Smooth muscle cell (in vitro differentiated cells): ENCODE data around the gene RGS2. TPM values are rescaled to one million over a fixed set of nuclear protein-coding genes. Genes with fewer than 3 reads are reported as not detected.

ENCODE experiments used
- DNase-seq: peaks from one replicate; lab custom pipeline; 2025; ENCODE audit not compliant: unreplicated experiment; lab: John Stamatoyannopoulos, UW
- H2AFZ ChIP-seq: fragments of 200-600 bp; sonication (generic); 2 replicates; pipeline ENCODE4 v1.6.0; 2016; ENCODE audit warnings: antibody characterized with exemption, low read depth, mild to moderate bottlenecking
- H3F3A ChIP-seq: fragments of 200-600 bp; sonication (generic); 2 replicates; pipeline ENCODE4 v1.6.0; 2017; ENCODE audit warnings: antibody characterized with exemption, low read depth
- H3K27ac ChIP-seq: fragments of 200-600 bp; sonication (generic); 2 replicates; pipeline ENCODE4 v1.5.1; 2016; ENCODE audit warnings: low read depth, mild to moderate bottlenecking
- H3K27me3 ChIP-seq: fragments of 200-600 bp; sonication (generic); 2 replicates; pipeline ENCODE4 v1.6.1; 2016; ENCODE audit warnings: low read depth, mild to moderate bottlenecking
- H3K36me3 ChIP-seq: fragments of 200-600 bp; sonication (generic); 2 replicates; pipeline ENCODE4 v1.5.1; 2016; ENCODE audit warnings: low read depth
- H3K4me1 ChIP-seq: fragments of 200-600 bp; sonication (generic); 2 replicates; pipeline ENCODE4 v1.5.1; 2016; ENCODE audit warnings: low read depth
- H3K4me2 ChIP-seq: fragments of 200-600 bp; sonication (generic); 2 replicates; pipeline ENCODE4 v1.6.0; 2016; ENCODE audit warnings: mild to moderate bottlenecking
- H3K4me3 ChIP-seq: fragments of 200-600 bp; sonication (generic); 2 replicates; pipeline ENCODE4 v1.5.1; 2016; ENCODE audit warnings: mild to moderate bottlenecking
- H3K79me2 ChIP-seq: fragments of 200-600 bp; sonication (generic); 2 replicates; pipeline ENCODE4 v1.6.0; 2016; ENCODE audit warnings: low read depth, mild to moderate bottlenecking
- H3K9ac ChIP-seq: fragments of 200-600 bp; sonication (generic); 2 replicates; pipeline ENCODE4 v1.6.0; 2016; ENCODE audit warnings: low read depth
- H3K9me3 ChIP-seq: fragments of 200-600 bp; sonication (generic); replicated peaks from 2 replicates; pipeline ENCODE4 v1.5.1; 2016; ENCODE audit warnings: low read depth
- H4K20me1 ChIP-seq: fragments of 200-600 bp; sonication (generic); 2 replicates; pipeline ENCODE4 v1.6.0; 2016; ENCODE audit warnings: low read depth
- CTCF ChIP-seq: fragments of 200-600 bp; sonication (generic); IDR thresholded peaks from 2 replicates; pipeline ENCODE4 v1.5.1; 2017; ENCODE audit warnings: borderline replicate concordance, mild to moderate bottlenecking, antibody characterized with exemption; ENCODE audit not compliant: insufficient read depth, poor library complexity, severe bottlenecking
- WGBS: methylation state at CpG from one replicate; pipeline ENCODE4 v1.1.7; 2016; ENCODE audit warnings: low lambda C conversion rate; 5-methylcytosine and 5-hydroxymethylcytosine counted together
- polyA plus RNA-seq: library from polyadenylated mRNA; unstranded; fragments of >200 nt; fragmentation: Nextera tagmentation; extraction: Ambion mirVana; gene quantifications from 2 replicates; pipeline ENCODE4 v1.2.1, GENCODE V29; 2016
- total RNA-seq: library from RNA; depleted of rRNA; stranded (reverse); fragments of >200 nt; gene quantifications from 2 replicates; pipeline ENCODE4 v1.2.3, GENCODE V29; 2014

RGS2 gene
- total and polyA plus RNA-seq, 2 experiments from 2014 or later: 122 to 153 TPM

DNA sequence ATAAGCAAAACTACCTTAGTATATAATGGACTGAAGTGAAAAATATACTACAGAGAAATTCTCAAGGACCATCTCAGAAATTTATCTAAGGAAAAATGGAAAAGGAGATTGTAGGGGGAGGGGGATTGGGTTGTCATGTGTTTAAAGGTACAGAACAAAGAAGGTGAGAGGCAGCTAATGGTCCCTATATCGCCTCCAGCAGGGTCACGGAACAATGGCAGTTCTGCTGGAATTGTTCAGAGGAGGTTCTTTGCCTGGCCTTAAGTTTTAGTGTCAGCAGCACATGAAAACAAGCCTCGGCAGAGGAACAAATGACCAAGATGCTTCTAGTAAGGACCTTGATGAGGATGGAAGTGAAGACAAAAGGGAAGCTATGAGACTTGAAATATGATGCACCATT lies 42.0 kb upstream of the RGS2 start:
- Histone ChIP-seq H3K4me3 (no peak overlapping the region), H4K20me1 (no peaks in the 10 kb centered on the region)

GRCh38 chr1:192767798-192768197 lies 41.0 kb upstream of the RGS2 start:
- H3K9me3 ChIP-seq: no peaks in the 10 kb centered on the region
- no peak for DNase-seq
- H3F3A ChIP-seq: peaks cover 10% of the 10 kb centered on the region
- no peaks in the 10 kb centered on the region for H4K20me1 ChIP-seq
- WGBS: 74% methylated on average over 2 of the region's 2 CpGs
- H3K27me3 ChIP-seq: no peaks in the 10 kb centered on the region
- no peak overlapping the region for H3K9ac ChIP-seq
- H3K36me3 ChIP-seq: no peaks in the 10 kb centered on the region
- no peaks in the 10 kb centered on the region for H3K79me2 ChIP-seq
- no peak for TF ChIP-seq CTCF
- no peak overlapping the region for H3K4me2 ChIP-seq
- no peak overlapping the region for H3K4me3 ChIP-seq
- H3K27ac ChIP-seq: no peak overlapping the region
- no peak overlapping the region for H2AFZ ChIP-seq
- H3K4me1 ChIP-seq: peaks cover 3% of the 10 kb centered on the region

More for the DNA sequence above, 42.0 kb upstream of the RGS2 start:
- H3K27ac ChIP-seq: peak overlapping the region; percentile 91
- no peak for DNase-seq
- no peak overlapping the region for H2AFZ ChIP-seq
- H3K9ac ChIP-seq: no peak overlapping the region
- H3F3A ChIP-seq: peaks cover 10% of the 10 kb centered on the region
- peaks cover 3% of the 10 kb centered on the region for H3K4me1 ChIP-seq
- no peaks in the 10 kb centered on the region for H3K79me2 ChIP-seq
- 79% methylated on average over 3 of the region's 3 CpGs for WGBS
- no peaks in the 10 kb centered on the region for H3K27me3 ChIP-seq
- H3K36me3 ChIP-seq: no peaks in the 10 kb centered on the region
- no peak for TF ChIP-seq CTCF
- peak overlapping the region; percentile 89 for H3K4me2 ChIP-seq
- H3K9me3 ChIP-seq: no peaks in the 10 kb centered on the region

- H3K27me3 ChIP-seq: no peaks in the 10 kb centered on the region
- no peak overlapping the region for H3K27ac ChIP-seq
- no peak overlapping the region for H3K4me3 ChIP-seq
- no peak overlapping the region for H3K4me2 ChIP-seq
- TF ChIP-seq CTCF: no peak
- H2AFZ ChIP-seq: no peak overlapping the region
- H3K9me3 ChIP-seq: no peaks in the 10 kb centered on the region
- peaks cover 3% of the 10 kb centered on the region for H3K4me1 ChIP-seq
- peaks cover 7% of the 10 kb centered on the region for H3F3A ChIP-seq
- DNase-seq: no peak
- no peaks in the 10 kb centered on the region for H4K20me1 ChIP-seq
- no peak overlapping the region for H3K9ac ChIP-seq
- H3K36me3 ChIP-seq: no peaks in the 10 kb centered on the region
- H3K79me2 ChIP-seq: no peaks in the 10 kb centered on the region
Observed at GRCh38 chr1:192768463-192768862, 40.4 kb upstream of the RGS2 start.

- Histone ChIP-seq H3K79me2 (no peaks in the 10 kb centered on the region), H3K4me1 (peaks cover 3% of the 10 kb centered on the region), H3K9ac (no peak overlapping the region), H4K20me1 (no peaks in the 10 kb centered on the region), H3F3A (no peaks in the 10 kb centered on the region), H3K9me3 (no peaks in the 10 kb centered on the region), H3K27ac (no peak overlapping the region), H2AFZ (no peak overlapping the region), H3K4me3 (no peak overlapping the region), H3K4me2 (no peak overlapping the region), H3K36me3 (no peaks in the 10 kb centered on the region), H3K27me3 (no peaks in the 10 kb centered on the region)
- 83% methylated on average over 4 of the region's 4 CpGs for WGBS
- no peak for TF ChIP-seq CTCF
- no peak for DNase-seq
Observed at GRCh38 chr1:192771341-192771740, 37.5 kb upstream of the RGS2 start.
